Loucy (cell line): ENCODE data around the gene SLC17A5.

Experiments used
- H2AFZ ChIP-seq: fragments of 200-600 bp; sonication (generic); 2 replicates; pipeline ENCODE4 v1.6.0; 2016; ENCODE audit warnings: antibody characterized with exemption, mild to moderate bottlenecking, low read length, moderate library complexity
- H3F3A ChIP-seq: fragments of 200-600 bp; 2 replicates; pipeline ENCODE4 v1.6.0; 2016; ENCODE audit warnings: antibody characterized with exemption, low read depth, mild to moderate bottlenecking
- H3K27me3 ChIP-seq: fragments of 200-600 bp; sonication (generic); 2 replicates; pipeline ENCODE4 v1.6.1; 2014; ENCODE audit warnings: low read length, mild to moderate bottlenecking; ENCODE audit not compliant: insufficient read depth, poor library complexity, severe bottlenecking
- H3K36me3 ChIP-seq: fragments of 200-600 bp; sonication (generic); 2 replicates; pipeline ENCODE4 v1.6.1; 2016; ENCODE audit warnings: low read length; ENCODE audit not compliant: insufficient read depth
- H3K4me1 ChIP-seq: fragments of 200-600 bp; sonication (generic); 2 replicates; pipeline ENCODE4 v1.5.1; 2014; ENCODE audit warnings: low read length, mild to moderate bottlenecking; ENCODE audit not compliant: insufficient read depth, poor library complexity, severe bottlenecking
- H3K4me2 ChIP-seq: fragments of 200-600 bp; sonication (generic); 2 replicates; pipeline ENCODE4 v1.6.0; 2014; ENCODE audit warnings: antibody characterized with exemption, low read length, low read depth, mild to moderate bottlenecking; ENCODE audit not compliant: poor library complexity, severe bottlenecking
- H3K4me3 ChIP-seq: fragments of 200-600 bp; sonication (generic); 2 replicates; pipeline ENCODE4 v1.5.1; 2014; ENCODE audit warnings: low read length, mild to moderate bottlenecking, mixed read lengths; ENCODE audit not compliant: poor library complexity, severe bottlenecking
- H3K79me2 ChIP-seq: fragments of 200-600 bp; sonication (generic); 2 replicates; pipeline ENCODE4 v1.6.1; 2014; ENCODE audit warnings: low read length; ENCODE audit not compliant: insufficient read depth
- H3K9ac ChIP-seq: fragments of 200-600 bp; sonication (generic); 2 replicates; pipeline ENCODE4 v1.6.0; 2014; ENCODE audit warnings: mild to moderate bottlenecking, low read depth, low read length, moderate library complexity; ENCODE audit not compliant: poor library complexity, severe bottlenecking
- H3K9me2 ChIP-seq: fragments of 200-600 bp; sonication (generic); replicated peaks from 2 replicates; pipeline ENCODE4 v1.6.1; 2016; ENCODE audit warnings: low read depth, low read length, mixed read lengths
- H3K9me3 ChIP-seq: fragments of 200-600 bp; sonication (generic); 2 replicates; pipeline ENCODE4 v1.6.1; 2014; ENCODE audit warnings: mild to moderate bottlenecking, antibody characterized with exemption, low read length, low read depth; ENCODE audit not compliant: insufficient read depth
- H4K20me1 ChIP-seq: fragments of 200-600 bp; sonication (generic); 2 replicates; pipeline ENCODE4 v1.6.0; 2014; ENCODE audit warnings: antibody characterized with exemption, low read length, mild to moderate bottlenecking; ENCODE audit not compliant: insufficient read depth, poor library complexity, severe bottlenecking
- CTCF ChIP-seq: fragments of 200-600 bp; sonication (generic); conservative IDR thresholded peaks from 2 replicates; pipeline ENCODE4 v1.5.1; 2014; ENCODE audit warnings: mild to moderate bottlenecking, antibody characterized with exemption, low read length
- EZH2phosphoT487 ChIP-seq: fragments of 200-600 bp; IDR thresholded peaks from 2 replicates; pipeline ENCODE4 v1.6.1; 2018; ENCODE audit warnings: antibody characterized with exemption, mild to moderate bottlenecking, moderate library complexity, borderline replicate concordance

SLC17A5 gene

GRCh38 chr6:73640179-73640750 is 13.5 kb downstream of the SLC17A5 start:
- H3K79me2 ChIP-seq: no peaks in the 10 kb centered on the region
- H3K4me3 ChIP-seq: no peak overlapping the region
- TF ChIP-seq EZH2phosphoT487: no peak
- no peak for TF ChIP-seq CTCF
- peaks cover 4% of the 10 kb centered on the region for H3K4me1 ChIP-seq
- H3K36me3 ChIP-seq: no peaks in the 10 kb centered on the region
- H3F3A ChIP-seq: no peaks in the 10 kb centered on the region
- H3K27me3 ChIP-seq: no peaks in the 10 kb centered on the region
- H3K9me2 ChIP-seq: no peaks in the 10 kb centered on the region
- no peak overlapping the region for H3K9ac ChIP-seq
- no peak overlapping the region for H2AFZ ChIP-seq
- no peaks in the 10 kb centered on the region for H3K9me3 ChIP-seq
- H3K4me2 ChIP-seq: no peak overlapping the region
- H4K20me1 ChIP-seq: no peaks in the 10 kb centered on the region

- Histone ChIP-seq H3K27me3 (no peaks in the 10 kb centered on the region), H3K79me2 (no peaks in the 10 kb centered on the region), H3F3A (no peaks in the 10 kb centered on the region), H3K9me3 (no peaks in the 10 kb centered on the region), H3K36me3 (no peaks in the 10 kb centered on the region), H3K9me2 (no peaks in the 10 kb centered on the region), H2AFZ (no peak overlapping the region), H3K4me3 (no peak overlapping the region), H3K4me2 (no peak overlapping the region), H3K9ac (no peak overlapping the region), H3K4me1 (no peaks in the 10 kb centered on the region), H4K20me1 (no peaks in the 10 kb centered on the region)
- TF ChIP-seq CTCF: no peak
- TF ChIP-seq EZH2phosphoT487: no peak
Observed at GRCh38 chr6:73639040-73639439, 14.8 kb downstream of the SLC17A5 start.

- Histone ChIP-seq H3F3A (no peaks in the 10 kb centered on the region), H3K36me3 (no peaks in the 10 kb centered on the region), H3K4me2 (no peak overlapping the region), H3K4me3 (no peak overlapping the region), H2AFZ (no peak overlapping the region), H4K20me1 (no peaks in the 10 kb centered on the region), H3K27me3 (no peaks in the 10 kb centered on the region), H3K9ac (no peak overlapping the region), H3K9me2 (no peaks in the 10 kb centered on the region), H3K79me2 (no peaks in the 10 kb centered on the region), H3K9me3 (no peaks in the 10 kb centered on the region), H3K4me1 (no peaks in the 10 kb centered on the region)
- TF ChIP-seq EZH2phosphoT487: no peak
- TF ChIP-seq CTCF: no peak
Observed at GRCh38 chr6:73637404-73637803, 16.4 kb downstream of the SLC17A5 start.
